HG03095 (cell line): ENCODE data around the gene MAN1C1.
"Not testable (repeated sequence)": the region's sequence is repeated elsewhere in the genome, so short reads cannot be mapped to it uniquely, and the experiment has no call there.

ENCODE experiments used
- ATAC-seq: cut with Tn5 transposase; IDR thresholded peaks from one replicate; pipeline ENCODE4 v1.9.1; 2021; ENCODE audit warnings: moderate library complexity; ENCODE audit not compliant: unreplicated experiment

The MAN1C1 gene

DNA sequence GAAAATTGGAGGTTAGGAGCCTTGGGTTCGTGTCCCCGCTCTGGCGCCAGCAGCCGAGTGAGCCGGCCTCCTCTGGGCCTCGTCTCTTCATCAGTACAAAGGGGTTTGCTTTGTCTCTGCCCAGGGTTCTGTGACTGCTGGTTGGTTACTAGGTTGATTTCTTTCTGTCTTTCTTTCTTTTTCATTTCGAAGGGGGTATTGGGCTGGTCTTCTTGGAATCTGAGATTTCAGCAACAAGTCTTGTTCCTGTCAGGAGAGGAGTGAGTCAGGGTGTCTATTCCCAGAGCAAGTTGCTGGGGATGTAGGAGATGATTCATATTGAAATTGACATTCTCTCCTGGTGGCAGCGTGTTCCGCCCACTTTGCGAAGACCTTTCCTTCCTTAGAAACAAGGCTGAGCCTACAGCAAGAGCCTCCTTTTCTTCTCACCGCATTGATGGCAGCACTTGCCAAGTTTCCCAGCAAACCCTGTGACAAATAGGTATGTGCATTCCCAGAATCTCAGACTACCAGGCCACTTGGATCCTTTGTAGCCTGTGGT is 79.2 kb downstream of the MAN1C1 start:
- no peak for ATAC-seq

- ATAC-seq = not testable (repeated sequence)
Measured at GRCh38 chr1:25696643-25697042, 80.1 kb downstream of the MAN1C1 start.

DNA sequence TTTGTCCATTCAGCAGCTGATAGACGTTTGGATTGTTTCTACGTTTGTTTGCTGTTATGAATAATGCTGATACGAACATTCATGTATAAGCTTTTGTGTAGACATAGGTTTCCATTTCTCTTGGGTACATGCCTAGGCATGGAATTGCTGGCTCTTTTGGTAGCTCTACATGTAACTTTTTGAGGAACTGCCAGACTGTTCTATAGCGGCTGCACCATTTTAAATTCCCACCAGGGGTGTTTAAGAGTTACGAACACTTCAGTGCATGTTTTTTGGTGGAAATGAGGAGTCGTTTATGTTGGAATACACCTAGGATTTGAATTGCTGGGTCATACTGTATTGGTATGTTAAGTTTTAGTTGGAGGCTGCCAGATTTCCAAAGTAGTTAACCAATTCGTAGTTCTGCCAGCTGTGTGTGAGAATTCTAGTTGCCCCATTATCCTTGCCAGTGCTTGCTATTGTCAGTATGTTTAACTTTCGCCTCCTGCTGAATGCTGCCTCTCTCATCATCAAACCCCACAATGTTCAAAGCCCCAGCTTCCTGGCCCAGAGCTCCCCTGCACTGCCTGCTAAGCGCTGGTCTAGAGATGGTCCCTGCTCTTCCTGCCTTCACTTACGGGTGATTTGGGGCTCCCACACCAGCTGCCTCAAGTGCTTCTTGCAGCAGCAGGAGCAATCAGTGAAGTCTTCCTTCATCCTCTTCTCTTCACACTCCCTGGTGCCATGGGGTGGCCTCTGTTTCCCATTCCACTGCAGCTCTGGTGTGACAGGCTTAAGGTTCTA is 81.0 kb downstream of the MAN1C1 start:
- no peak for ATAC-seq

DNA sequence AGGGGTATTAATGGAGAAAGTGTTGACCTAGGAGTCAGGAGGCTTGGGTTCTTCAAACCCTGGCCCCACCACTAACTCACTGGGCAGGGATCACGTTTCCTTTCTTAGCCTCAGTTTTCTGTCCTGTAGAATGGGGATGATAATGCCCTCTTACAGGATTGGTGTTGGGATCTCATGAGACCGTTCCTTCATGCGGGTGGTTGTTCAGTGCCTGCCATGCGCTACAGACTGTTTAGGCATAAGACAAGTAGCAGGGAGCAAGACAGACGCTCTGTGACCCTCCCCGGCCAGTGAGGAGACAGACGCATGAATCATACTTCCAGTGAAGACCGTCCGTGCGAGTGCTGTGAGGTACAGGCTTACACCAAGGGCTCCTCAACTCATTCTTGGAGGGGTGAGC is 81.7 kb downstream of the MAN1C1 start:
- no peak for ATAC-seq

GRCh38 chr1:25699059-25699458 is 82.5 kb downstream of the MAN1C1 start:
- not testable (repeated sequence) for ATAC-seq

DNA sequence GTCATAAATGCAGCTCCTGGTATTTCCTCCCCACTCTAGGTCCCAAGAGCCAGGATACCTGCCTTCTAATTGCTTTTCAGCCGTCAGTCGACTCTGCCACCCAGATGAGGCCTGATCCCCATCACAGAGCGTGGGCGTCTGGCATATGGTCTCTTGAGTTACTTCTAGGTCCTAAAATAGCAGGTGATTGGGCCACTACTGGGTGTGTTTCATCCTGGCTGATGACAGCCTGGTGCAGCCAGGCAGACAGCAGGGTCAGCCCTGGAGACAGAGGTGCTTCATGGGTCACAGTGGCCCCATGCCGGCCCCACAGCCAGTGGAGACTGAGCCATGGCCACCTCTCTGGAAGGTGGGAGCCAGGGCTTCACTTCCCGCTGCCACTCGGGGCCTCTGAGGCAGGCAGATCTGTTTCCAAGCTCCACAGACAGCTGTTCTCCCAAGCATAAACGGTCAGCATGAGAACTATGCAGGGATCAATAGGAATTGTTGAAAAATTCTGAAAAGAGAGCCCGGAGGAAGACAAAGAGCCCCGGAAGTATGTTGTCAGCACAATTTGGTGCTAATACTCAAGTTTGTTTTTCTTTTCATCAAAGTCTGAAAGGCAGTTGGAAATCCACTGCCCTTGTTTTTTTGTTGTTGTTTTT is 83.0 kb downstream of the MAN1C1 start:
- no peak for ATAC-seq

GRCh38 chr1:25700144-25700523 is 83.5 kb downstream of the MAN1C1 start:
- ATAC-seq = no peak

DNA sequence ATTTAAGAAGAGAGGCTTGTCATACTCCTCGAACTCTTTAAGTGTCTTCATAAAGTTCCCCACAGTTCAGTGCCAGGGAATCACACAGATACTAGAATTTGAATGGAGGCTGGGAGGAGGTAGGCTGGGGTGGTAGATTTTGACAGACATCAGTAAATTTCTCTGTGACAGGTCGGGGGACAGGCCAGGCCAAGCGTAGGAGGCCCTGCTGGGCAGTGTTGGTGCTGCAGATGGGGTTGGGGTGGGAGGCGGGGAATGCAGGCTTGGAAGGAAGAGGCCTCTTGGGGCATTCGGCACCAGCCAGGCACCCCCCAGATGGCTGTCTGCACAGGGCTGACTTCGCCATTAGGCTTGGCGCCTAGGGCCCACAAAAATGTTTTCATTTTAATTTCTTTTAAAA is 84.0 kb downstream of the MAN1C1 start:
- ATAC-seq = no peak

GRCh38 chr1:25701030-25701785 is 84.6 kb downstream of the MAN1C1 start:
- ATAC-seq = no peak

DNA sequence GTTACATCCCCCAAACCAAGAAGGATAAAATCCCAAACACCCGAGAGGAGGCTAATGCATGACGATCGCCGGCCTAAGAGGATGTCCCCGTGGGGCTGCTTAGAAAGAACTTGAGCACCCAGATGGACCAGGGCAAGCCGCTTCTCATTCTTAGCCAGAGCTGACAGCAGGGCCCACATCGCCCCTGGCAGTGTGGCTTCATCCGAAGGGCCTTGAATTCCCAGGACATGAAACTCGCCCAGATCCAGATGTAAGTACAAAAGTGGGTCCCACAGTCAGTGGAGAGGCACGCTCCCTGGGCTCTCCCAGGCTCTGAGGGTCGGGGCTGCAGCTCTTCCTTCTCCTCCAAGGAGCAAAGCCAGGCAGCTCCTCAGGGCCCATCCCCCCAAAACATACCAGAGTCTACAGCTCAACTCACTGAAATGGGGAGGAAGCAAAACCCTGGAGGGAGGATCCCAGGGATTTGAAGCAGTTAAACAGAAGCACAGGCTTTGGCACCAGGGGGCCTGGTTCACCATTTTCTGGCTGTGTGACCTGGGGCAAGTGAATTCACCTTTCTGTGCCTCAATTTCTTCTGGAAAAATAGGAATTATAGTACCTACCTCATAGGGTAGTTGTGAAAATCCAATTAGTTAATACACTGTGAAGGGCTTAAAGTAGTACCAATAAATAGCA is 85.6 kb downstream of the MAN1C1 start:
- no peak for ATAC-seq

GRCh38 chr1:25703041-25703440 is 86.5 kb downstream of the MAN1C1 start:
- no peak for ATAC-seq

DNA sequence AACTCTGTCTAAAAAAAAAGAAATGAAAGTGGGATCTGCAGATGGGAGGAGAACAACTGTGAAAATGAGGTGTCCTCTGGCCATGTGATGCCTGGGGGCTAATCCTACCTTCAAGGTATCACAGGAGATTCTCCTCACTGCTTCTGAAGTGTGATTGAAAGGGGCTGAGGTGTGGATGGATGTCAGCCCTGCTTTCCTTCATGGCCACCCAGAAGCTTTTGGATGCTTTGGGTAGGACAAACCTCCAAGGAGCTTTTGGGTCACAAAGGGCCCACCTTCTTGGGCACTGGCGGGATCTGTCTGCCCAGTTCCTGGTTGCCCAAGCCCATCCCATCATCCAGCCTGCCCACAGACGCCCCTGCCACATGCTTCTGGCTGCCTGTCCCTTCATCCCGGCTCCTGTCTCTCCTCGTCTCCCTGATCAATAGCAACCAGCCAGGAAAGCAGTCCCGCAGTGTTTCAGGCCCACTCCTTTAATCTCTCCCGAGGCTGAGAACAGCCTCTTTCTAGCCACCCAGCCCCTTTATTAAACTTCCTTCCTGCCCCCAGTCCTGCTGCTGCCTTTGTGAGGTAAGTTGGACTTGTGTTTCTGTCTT is 87.2 kb downstream of the MAN1C1 start:
- no peak for ATAC-seq

DNA sequence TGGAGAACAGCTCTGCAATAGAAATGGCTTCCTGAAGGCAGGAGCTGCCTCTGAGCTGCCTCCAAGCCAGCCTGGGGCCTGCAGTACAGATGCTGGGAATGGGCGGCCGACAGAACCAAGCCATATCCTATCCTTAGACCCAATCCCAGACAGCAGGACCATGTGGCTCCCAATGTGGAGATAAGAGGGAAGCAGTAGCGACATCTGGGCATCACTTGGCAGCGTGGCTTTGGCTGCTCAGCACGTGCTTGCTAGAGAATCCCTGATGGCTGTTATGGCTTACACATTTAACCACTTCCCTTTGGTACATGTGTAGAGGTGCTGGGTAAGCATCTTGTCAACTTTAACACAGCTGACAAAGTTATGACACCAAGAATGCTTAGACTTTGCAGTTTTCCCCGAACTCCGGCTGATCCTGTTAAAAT is 87.7 kb downstream of the MAN1C1 start:
- no peak for ATAC-seq

- ATAC-seq = no peak
Measured at GRCh38 chr1:25705699-25706098, 89.1 kb downstream of the MAN1C1 start.

DNA sequence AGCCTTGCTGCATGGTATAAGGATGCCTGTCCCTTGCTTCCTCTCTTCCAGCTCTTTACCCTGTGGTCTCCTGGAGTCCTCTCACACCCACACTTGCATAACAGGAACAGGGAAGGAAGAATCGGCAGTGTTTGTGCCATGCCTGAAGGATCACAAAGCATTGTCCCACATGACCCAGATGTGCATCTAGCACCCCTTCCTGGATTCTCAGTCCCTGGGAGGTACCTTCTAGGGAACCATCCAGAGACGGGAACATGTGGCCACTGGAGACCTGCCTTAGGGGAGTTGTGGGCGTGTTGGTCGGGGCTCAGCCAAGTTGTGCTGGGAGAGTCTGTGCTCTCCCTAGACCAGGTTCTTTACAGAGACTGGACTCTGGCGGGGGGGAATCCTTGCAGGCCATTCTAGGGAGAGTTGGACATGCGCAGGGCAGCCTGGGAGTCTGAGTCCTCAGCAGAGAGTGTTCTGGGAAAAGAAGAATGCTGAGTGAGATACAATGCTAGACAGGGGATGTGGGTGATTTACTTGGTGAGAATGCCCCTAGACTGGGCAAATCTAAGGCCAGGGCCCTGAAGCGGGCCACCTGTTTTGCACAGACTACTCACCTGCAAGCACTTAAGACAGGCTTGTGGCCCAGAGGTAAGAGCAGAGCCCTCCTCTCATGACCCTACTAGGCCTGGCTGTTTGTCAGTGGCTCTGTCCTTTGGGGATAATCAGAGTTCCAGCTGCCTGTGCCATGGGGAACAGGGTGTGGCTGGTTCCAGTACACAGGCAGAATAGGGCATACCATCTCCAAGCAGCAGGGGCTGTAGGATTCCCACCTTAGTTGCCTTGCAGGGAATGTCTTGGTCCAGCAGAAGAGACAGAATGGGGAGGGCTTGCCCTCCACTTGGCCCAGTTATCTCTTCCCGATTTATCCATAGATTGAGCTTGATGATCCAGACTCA is 89.8 kb downstream of the MAN1C1 start:
- ATAC-seq = no peak

DNA sequence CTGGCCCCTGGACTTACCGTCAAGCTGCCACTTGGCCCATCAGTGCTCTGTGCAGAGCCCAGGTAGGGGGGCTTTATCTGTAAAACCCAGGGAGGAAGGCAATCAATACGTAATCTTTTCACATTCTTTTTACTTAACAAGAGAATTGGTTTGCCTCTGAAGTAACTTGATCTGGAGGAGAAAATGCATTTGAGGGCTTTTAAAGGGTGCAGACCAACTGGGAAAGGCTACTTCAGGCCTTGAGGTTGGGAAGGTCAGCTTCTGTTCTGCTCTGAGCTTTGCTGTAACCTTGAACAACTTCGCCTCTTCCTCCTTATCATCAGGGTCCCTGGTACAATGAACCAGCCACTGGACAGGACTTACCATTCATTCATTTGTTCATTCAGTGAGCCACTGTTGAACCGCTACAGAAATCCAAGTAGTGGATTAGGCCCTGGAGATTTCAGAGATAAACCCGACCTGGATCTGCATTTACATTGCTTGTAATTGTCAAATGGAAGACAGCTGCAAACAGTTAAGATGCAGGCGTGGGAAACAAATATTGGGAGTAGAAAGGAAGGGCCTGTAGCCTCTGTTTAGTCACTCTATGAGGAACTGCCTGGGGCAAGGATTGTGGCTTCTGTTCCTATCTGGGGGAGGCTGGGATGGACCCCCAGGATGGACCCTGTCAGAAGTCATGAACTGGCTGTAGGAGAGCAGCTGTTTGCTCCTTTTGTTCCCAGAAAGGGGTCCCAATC is 90.9 kb downstream of the MAN1C1 start:
- ATAC-seq = no peak

DNA sequence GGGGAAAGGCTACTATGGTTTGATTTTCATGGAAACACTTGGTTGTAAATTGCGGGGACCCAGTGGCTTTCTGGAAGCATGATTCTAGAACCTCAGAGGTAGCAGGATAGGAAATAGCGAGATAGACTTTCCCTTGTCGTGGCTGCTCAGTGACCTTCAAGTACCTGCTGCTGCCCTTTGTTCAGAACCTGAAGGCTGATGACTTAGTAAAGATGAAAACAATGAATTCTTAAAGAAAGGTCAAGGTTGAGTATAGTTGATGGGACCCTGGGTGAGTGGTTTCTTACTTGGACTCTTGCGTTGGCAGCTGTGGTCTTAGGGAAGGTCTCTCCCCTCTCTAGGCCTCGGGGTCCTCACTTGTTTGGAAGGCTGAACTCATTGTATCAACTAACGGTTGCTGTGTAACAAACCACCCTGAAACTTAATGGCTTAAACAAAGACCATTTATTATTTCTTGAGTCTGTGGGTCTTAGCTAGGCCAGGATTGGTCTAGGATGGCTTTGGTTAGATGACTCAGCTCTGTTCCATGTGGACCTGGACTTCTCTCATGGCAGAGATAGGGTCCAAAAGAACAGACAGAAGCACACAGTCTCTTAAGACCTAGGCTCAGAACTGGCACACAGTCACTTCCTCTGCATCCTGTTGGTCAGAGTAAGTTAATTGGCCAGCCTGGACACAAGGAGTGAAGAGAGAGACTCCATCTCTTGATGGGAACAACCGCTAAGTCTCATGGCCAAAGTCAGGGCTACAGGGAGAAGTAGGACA is 94.2 kb downstream of the MAN1C1 start:
- no peak for ATAC-seq
